GM18861 (cell line): ENCODE results near the gene RIN3.

Experiments
- ATAC-seq: cut with Tn5 transposase; IDR thresholded peaks from one replicate; pipeline ENCODE4 v1.9.1; 2021; ENCODE audit not compliant: unreplicated experiment

RIN3 gene

DNA sequence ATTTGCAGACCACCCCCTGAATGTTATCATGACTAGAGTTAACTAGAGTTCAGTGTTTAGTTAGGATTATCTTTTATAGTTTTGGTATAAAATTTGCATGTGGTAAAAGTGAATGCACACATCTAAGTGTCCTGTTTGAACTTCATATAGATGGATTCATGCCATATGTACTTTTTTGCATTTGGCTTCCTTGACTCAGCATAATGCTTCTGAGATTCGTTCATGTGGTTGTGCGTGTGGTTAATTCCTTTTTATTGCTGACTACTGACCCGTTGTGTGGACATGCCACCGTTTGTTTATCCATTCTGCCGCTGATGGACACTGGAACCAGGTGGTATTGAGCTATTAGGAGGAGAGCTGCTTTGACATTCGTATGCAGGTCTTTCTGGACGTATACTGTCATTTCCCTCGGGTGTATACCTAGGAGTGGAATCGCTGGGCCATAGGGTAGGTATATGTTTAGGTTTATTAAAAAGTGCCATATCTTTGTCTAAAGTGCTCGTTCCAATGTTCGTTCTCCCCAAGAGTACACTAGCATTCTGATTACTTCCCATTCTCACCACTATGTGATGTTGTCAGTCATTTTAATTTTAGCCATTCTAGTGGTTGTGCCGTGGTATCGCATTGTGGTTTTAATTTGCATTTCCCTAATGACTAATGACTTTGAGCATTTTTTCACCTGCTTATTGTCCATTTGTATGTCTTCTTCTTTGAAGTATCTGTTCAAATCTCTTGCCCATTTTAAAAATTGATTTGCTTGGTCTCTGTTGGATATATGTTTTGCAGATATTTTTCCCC lies 37.7 kb downstream of the RIN3 start:
- peak; percentile 82 for ATAC-seq

DNA sequence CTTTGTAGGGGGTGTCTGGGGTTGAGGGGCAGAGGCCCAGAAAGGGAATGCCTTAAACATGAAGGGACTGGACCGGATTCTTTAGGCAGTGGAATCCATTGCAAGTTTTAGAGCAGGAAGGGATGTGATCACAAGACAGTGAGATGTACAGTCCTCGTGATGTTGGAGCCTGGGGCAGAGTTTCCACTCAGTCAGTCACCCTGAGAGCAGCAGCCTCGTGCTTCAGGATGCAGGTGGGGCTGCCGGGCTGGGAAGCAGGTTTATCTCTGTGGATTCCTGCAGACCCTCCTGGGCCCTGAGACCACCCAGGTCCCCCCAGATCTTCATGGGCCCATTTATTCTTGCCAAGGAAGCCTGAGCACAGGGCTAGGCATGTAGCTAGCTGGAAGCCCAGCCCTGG lies 38.5 kb downstream of the RIN3 start:
- peak; percentile 17 for ATAC-seq

DNA sequence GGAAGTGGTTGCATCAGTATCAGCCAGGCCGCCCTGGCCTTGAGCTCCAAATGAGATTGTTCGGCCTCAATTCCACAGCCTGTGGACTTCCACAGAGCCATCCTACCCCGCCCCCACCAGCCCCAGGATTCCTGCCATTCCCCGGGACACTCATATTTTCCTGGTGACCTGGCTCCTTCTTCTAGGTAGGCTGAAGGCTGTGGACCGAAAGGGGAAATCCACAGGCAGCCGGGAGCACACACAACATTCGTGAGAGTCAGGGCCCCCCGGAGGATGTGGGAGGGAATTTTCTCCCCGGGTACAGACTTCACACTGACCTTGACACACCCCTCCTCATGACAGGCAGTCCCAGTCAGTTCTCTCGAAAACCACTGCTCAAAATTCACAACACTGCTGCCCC lies 39.9 kb downstream of the RIN3 start:
- ATAC-seq, result no peak

DNA sequence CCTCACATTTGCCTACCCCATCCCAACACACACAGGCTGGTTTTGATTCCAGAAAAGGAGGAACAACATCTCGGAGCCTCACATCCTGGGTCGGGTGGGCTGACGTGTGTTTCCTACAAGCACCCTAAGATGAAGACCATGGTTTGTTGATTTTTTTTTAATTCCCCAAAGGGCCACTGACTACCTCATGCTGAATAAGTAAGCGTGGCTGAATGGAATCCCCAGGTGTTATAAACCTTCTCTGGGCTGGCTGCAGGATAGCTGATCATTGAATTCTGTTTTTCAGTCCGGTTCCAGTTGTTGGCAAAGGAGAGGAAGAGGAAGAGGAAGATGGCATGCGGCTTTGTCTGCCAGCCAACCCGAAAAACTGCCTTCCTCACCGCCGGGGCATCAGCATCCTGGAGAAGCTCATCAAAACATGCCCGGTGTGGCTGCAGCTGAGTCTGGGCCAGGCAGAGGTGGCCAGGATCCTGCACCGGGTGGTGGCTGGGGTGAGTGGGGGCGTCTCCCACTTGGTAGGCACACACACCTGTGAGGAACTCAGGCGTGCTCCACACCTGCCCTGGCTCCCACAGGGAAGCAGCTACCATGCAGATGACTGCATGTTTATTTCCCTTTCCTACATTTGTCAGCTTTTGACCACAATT lies 42.0 kb downstream of the RIN3 start:
- ATAC-seq, result no peak

DNA sequence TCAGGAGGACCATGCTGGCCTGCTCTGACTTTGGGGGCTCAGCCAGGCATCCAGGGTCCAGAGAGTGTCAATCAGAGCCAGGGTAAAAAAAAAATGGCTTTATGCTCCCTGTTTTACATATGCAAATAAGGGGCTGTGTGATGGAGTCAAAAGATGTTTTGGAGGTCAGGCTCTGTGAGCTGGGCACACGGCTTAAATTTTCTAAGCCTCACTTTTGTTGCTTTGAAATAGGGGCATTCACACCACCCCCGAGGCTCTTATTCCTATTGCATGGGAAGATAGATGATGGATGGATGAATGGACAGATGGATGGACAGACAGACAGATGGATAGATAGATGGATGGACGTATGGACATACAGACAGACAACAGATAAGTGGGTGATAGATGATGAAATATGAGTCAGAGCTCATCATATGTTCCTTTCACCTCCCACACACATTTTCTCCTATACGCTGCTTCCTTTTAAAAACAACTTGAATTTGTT lies 42.7 kb downstream of the RIN3 start:
- no peak for ATAC-seq

DNA sequence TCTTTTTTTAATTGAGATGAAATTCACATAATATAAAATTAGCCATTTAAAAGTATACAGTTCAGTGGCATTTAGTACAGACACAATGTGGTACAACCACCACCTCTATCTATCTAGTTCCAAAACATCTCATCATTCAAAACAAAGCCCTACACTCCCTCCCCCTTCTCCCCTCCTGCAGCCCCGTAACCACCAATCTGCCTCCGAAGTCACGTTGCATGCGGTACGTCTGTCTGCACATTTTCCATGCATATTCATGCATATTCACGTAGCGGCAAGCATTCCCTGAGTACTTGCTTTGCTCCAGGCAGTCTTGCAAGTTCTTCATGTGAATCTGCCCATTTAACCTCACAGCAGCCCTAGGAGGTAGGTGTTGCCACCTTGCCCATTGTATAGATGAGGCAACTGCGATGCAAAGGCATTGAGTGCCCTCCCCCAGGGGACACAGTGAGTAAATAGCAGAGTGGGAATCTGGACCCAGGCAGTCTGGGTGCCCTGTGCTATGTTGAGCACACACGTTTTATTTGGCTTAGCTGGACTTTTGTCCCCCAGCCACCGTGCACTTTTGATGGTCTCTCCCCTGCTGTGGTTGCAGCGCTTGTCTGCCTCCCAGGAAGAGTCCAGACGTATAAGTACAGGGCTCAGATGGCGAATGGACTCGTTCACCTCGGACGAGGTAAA lies 43.4 kb downstream of the RIN3 start:
- ATAC-seq, result no peak

DNA sequence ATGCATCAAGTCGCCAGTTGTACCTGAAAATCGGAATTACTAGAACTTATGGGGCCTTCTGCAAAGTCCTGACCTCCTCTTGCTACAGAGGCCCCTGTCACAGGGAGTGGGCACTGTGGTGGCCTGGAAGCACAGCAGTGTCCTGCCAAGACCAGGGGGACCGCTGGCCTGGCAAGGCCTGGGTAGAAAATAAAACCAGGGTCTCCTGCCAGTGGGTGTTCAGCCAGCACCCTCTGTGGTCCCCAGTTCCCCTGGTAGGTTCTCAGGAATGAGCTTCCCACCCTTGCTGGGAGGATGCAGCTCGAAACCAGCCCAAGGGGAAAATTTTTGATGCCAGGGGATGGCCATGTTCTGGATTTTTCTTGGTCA lies 43.9 kb downstream of the RIN3 start:
- ATAC-seq, result no peak

DNA sequence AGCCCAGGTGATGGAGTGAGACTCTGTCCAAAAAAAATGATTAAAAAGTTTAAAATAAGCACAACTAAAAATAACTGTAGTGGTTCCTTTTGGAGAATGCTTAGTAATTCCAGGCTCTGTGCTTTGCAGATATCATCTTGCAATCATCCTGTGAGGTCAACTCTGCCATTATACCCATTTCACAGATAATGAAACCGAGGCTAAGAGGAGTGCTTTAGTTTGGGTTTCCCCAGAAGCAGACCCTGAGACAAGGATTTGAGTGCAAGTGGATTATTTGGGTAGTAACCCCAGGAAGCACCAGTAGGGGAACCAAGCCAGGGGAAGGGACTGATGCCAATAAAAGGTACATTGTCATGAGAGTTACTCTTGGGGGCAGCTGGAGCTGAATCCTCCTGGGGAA lies 44.7 kb downstream of the RIN3 start:
- no peak for ATAC-seq

DNA sequence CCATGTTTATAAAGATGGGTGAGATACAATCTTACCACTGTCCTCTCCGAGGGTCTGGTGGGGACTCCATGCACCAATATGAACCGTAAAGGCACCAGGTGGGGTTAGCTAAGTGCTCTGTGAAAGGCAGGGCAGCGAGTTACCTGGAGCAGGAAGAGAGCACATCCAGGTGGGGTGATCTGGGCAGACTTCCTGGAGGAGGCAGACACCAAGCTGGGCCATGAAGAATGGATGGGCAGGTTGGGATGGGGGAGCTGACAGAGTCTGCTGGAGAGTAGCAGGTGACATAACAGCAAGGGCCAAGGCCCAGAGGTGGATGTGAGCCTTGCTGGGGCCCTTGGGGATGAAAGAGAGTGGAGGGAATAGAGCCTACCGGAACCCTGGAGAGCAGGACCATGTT lies 45.9 kb downstream of the RIN3 start:
- ATAC-seq, result no peak

DNA sequence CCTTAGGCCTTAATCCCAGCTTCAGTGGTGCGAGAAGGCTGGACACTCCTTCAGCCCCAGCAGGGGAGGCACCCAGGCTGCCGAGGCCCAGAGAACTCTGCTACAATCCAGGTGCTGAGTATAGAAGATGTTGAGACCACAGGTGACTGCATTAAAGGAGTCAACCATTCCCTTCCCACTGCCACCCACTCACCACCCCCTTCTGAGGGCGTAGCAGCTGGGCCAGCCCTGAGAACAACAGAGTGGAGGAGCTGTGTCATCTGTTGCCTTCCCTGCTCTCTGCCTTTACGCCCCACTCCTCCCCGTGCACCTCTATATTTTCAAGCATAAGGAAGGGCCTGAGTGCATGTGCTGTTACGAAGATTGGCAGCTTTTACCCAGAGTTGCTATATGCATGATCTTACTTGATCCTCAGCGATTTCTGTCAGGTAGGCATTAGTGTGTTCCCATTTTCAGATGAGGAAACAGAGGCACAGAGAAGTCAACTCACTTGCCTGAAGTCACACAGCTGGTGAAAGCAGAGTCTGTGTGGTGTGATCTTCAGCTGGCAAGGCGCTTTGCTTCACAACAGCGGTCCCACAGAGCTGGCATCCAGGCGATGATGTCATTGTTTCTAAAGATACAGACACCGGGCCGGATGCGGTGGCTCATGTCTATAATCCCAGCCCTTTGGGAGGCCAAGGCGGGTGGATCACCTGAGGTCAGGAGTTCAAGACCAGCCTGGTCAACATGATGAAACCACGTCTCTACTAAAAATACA lies 46.7 kb downstream of the RIN3 start:
- no peak for ATAC-seq

DNA sequence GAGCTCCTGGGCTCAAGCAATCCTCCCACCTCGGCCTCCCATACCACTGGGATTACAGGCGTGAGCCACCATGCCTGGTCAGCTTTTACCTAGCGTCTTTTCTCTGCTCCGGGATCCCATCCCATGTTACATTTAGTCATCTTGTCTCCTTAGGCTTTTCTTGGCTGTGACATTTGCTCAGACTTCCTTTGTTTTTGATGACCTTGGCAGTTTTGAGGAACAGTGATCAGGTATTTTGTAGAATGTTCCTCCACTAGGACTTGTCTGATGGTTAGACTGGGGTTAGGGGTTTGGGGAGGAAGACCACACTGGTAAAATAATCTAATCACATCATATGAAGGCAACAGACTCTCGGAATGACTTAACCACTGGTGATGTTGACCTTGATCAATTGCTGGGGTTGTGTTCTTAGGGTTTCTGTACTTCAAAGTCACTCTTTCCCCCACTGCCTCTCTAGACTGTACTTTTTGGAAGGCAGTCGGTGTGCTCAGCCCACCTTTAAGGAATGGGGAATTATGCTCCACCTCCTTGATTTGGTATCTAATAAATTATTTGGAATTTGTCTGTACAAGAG lies 48.4 kb downstream of the RIN3 start:
- no peak for ATAC-seq

DNA sequence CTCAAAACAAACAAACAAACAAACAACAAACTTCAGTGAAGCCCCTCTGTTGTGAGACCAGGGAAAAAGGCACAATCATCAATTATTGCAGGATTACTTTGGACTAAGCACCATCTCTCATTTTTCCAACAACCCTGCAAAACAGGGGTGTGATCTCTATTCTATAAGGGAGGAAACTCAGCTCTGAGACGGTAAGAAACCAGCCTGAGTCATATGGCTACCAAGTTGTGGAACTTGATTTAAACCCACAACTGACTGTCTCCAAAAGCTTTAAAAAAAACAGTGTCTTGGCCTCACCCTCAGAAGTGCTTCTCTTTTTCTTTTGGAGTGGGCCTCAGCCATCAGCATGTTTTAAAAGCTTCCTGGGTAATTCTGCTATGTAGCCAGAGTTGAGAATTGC lies 49.8 kb downstream of the RIN3 start:
- peak; percentile 77 for ATAC-seq

DNA sequence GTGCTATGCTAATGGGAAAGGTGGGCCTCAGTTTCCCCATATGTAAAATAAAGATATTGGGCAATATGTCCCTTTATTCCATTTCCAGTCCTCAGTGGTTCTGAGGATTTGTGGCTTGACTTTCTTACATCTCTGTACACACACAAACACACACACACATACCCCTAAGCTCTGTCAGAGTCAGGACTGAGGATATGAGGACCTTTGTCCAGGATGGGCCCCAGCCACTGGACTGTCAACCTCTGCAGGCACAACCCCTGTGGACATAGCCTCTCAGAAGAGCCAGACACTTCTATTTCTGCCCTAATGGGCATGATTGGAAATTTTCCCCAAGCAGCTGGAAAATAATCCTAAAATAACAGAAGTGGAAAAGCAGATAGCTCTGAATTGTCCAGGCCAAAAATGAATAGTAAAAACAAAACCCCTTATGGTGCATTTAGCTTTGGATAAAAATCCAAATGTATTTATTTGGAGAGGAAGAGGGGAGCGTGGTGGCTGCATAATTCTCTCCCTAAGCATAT lies 50.2 kb downstream of the RIN3 start:
- no peak for ATAC-seq

DNA sequence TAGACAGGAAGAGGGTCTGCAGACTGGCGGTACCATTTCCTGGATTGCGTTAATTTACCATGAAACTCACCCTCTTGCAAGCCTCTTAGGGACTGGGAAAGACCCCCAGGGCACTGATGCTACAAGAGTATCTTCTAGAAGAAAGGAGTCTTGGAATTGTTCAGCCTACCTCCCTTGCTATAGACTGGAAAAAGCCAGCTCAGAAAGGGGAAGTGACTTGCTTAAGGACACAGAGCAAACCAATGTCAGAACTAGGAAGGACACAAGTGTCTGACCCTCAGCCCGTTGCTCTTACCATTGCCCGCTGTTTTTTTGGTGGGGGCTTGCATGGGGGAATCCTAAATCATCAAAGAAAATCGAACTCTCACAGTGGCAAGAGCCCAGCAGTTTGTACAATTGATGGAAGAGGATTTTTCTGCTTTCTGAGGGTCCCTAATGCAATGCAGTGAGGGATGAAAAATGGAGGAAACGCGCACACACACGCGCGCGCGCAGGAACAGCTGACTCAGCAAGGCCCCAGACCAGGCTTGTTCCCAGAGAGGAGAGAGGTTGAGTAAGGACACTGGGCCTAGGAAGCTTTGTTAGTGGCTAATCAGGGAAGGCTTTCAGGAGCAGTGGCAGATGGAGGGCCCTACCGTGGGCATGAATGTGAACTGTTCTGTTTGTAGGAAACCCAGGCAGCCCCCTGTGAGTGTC lies 50.9 kb downstream of the RIN3 start:
- ATAC-seq, result no peak

DNA sequence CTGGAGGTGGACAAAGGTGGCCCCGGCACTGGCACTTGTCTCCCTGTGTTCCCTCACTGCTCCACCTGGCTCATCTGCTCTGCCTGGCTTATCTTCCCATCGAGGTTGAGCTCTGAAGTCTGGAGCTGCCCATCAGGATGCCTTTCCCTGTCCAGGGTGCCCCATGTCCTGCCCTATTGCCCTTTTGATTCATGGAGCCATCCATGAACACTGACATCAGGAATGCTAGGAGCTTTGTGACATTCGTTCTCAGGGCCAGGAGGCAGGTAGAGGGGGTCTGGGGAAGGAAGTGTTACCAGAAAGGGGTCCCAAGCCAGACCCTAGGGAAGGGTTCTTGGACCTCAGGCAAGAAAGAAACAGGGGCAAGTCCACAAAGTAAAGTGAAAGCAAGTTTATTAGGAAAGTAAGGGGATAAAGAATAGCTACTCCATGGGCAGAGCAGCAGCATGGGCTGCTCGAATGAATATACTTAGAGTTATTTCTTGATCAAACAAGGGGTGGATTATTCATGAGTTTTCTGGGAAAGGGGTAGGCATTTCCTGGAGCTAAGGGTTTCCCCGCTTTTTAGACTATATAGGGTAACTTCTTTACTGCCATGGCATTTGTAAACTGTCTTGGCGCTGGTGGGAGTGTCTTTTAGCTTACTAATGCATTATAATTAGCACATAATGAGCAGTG lies 51.6 kb downstream of the RIN3 start:
- ATAC-seq, result no peak

DNA sequence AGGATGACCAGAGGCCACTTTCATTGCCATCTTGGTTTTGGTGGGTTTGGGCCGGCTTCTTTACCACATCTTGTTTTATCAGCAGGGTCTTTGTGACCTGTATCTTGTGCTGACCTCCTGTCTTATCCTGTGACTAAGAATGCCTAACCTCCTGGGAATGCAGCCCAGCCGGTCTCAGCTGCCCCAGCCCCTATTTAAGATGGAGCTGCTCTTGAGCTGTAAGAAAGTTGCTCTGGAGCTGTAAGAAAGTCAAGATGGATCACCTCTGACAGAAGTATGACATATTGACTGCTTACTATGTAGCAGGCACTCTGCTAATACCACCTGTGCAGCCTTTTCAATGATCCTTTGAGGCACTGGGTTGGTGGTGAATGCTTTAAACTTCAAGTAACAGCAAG lies 52.1 kb downstream of the RIN3 start:
- no peak for ATAC-seq

DNA sequence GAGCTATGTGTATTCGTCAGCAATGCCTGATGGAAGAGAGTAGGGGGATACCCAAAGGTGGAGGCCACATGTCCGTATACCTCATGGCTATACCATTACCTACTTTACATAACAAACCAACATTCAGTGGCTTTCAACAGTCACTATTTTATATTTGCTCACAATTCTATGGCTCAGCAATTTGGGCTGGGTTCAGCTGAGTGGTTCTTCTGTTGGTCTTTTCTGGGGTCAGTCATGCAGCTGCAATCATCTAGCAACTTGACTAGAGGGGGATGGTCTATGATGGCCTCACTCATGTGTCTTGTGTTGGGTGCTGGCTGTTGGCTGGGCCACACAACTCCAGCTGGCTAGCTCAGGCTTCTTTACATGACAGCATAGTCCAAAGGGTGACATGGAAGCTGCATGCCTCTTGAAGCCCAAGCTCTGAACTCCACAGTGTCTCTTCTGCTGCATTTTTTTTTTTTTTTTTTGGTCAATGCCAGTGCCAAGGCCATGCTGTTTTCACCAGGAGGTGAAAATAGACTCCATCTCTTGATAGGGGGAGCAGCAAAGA lies 53.7 kb downstream of the RIN3 start:
- ATAC-seq, result no peak

DNA sequence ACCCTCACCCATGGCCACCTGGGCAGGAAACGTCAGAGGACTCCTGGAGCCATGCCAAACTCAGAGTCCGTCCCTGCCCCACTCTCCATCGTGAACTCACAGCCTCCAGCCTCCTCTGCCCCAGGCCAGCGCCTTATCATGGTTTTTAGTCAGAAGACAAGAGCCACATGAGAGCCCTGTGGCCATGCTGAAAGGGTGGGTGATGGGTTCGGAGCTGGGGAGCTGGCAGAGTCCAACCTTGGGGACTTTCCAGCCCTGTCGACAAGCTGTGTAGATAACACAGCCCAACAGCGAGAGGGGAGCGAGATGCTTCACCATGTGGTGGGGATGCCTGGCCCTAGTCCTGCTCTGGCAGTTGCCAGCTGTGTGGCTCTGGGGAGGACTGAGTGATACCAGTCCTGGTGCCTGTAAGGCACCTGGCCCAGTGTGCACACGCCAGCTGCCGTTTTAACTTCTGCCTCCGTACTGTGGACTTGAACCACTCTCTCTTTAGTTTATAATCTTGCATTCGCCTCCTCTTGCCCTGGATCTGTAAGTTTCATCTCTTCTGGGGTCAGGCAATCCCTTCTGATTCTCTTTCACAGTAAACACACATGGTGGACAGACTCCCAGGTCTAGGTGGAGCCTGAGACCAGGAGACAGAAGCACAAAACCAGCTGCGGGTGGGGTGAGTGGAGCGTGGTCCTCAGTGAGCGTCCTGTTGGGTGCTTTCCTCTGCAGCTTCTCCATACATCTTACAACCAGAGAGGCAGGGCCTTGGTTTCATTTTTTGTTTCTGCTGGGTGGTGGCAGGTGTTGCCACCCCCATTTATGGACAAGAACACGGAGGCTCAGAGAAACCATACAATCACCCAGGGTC lies 55.3 kb downstream of the RIN3 start:
- peak; percentile 60 for ATAC-seq
